ENCODE data around the gene CBARP.

The CBARP gene

GRCh38 chr19:1238369-1239303 lies 831 bp upstream of the CBARP start:
- no peak for DNase-seq

GRCh38 chr19:1237027-1237659 lies 662 bp downstream of the CBARP start:
- no peak for DNase-seq

DNA sequence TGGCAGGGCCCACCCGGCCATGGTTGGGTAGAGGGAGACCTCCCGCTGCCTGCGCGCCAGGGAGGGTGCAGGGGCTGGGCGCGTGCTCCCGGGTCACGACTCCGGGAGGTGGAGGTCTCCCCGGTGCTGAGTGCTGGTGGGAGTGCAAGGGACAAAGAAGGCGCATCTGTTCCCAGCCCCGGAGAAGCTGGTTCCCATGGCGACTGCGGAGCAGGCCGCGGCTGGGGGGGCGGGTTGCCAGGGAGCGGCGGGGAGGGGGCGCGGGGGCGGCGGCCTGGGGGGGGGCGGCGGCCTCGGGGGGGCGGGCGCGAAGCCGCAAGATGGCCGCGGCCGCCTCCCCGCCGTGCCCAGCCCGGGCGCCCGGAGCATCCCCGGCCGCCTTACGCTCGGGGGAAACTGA lies 1.2 kb downstream of the CBARP start:
- no peak for DNase-seq

DNA sequence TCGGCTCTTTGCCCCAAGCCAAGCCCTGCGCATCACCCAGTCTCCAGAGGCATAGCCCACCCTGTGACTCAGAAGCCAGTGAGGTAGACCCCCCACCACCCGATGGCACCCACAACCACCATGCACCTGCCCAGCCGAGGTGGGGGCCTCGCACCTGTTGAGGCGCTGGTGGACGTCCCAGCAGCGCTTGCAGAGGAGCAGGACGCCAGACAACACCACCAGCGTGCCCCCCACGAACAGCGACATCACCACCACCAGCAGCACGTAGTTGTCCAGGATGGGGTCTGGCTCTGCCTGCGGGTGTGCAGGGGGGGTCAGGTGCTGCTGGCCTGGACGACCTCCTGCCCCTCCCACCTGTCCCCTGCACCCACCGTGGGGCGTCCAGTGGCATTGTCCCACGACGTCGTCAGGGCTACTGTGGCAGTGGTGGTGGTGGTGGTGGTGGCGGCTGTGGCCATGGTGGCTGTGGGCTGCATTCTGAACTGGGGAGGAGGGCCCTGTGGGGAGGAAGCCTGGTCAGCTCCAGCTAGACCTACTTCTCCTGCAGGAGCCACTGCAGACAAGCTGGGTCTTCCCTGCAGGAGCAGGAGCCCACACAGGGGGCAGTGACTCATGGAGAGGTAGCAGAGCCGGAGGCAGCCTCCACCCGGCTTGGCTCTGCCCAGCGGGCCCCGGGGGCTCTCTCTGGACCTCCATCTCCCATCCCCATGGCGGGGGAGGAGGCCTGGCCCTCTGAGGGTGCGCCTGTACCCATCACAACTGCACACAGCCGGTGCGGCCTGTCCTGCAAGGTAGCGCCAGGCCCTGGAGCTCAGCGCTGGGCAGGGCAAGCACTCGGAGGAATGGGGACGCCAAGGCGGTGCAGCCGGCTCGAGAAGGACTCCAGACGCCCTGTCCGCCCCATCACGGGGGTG lies 1.9 kb downstream of the CBARP start:
- no peak for DNase-seq

- no peak for DNase-seq
These were observed 2.8 kb downstream of the CBARP start for GRCh38 chr19:1234955-1235380.

DNA sequence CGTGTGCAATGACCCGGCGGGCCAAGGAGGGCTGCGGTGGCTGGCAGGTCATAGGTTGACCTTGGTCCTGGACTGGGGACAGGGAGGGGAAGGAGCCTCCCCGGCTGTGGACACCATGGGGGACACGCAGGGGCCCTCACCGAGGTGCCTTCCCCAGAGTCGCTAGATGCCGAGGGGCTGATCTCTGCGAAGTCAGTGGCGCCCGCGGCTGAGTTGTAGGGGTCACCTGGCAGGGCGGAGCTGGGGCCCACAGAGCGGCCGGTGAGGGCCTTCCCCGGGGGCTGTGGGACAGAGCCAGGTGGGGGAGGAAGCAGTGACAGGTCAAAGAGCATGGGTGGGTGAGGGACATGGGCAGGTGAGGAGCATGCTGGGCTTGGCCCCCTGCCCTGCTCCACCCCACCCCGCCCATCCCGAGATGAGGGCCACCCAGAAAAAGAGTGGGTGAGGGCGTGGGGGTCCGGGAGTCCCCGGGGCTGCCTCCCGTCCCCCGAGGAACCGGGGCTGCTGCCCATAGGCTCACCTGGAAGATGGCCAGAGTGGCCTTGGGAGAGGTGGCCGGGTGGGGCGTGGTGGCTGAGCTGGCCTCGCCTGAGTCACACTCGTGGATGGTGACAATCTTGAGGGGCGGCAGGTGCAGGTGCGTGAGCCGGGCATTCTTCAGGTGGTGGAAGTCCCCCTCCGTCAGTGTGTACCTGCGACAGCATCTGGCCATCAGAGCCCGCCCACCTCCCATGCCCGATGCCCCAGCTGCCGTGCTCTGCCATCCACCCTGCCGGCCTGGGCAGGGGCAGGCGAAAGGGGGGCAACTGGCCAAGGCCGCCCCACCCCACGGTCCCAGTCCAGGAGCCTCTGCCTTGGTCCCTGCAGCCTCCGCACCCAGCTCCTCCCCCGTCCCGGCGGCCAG lies 3.5 kb downstream of the CBARP start:
- no peak for DNase-seq

DNA sequence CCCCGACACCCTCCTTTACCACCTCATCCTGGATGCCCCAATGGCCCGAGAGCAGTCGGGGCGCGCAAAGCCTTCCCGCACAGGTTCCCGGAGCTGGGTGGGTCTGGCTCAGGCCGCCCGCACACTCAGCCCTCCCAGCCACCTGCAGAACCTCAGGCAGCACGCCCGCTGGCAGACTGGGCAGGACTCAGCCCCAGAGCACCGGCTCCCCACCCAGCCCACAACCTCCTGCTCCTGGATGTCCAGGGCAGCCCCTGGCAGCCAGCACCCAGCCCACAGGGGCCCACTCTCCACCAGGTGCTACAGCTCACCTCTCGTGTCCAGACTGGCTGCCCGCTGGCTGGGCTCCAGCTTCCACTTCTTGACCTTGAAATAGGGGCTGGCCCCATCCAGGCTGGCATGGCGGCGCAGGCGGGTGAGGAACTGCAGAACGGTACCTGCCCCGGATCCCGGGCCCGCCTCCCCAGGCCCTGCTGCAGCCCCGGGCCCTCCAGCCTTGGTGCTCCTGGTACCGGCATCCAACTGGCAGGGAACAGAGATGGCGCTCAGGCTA lies 4.6 kb downstream of the CBARP start:
- no peak for DNase-seq

DNA sequence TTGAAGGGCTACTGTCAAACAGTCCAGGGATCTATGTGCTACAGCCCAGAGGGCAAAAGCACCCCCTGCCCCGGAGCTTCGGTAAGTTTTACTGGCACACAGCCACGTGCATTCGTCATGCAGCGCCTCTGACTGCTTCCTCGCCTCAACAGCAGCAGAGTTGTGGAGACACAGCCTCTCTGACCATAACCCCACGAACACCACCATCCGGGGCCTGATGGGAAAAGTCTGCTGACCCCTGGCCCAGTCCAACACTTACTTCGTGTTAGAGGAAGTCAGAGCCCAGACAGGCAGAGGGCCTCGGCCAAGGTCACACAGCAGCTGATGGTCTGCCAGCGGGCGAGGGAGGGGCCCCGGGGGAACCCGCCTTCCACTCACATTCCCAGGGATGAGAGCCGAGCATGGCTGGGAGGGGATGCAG lies 5.1 kb downstream of the CBARP start:
- no peak for DNase-seq

DNA sequence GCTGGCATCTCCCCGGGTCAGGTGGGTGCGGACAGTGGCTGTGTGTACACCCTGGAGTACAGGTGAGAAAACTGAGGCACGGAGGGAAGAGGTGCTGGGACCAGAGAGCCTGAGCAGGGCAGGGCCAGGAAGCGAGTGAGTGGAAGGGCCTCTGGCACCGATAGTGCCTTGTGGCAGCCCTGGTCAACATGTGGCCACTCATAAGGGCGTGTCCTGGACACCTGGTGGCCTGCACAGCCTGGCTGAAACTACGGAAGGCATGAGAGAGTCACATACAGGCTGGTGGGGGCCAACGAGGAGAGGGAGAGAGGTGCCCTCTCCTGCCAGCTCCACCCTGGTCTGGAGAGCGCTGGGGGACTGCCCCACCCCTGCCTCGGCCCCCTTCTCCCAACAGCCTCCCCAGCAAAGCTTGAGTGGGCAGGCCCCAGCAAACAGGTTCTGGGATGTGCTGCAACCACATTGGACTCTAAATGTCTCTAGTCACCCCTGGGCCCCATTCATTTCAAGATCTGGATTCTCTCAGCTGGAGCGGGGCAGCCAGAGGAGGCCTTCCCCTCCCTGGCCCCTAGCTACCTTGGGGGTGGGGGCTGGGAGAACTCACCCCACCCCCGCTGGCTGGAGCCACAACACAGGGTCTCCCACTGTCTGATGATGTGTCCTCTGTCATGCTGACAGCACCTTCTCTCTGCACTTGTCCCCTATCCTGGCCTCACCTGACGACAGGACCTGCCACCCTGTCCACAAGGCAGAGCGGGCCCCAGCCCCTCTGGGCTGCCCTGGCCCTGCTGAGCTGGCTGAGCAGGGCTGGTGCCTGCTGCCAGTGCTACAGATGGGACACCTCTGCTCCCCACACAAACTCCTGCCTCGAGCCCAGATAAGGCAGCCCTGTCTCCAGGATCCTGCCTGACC lies 5.8 kb downstream of the CBARP start:
- DNase-seq = no peak

GRCh38 chr19:1230783-1231489 lies 6.9 kb downstream of the CBARP start:
- no peak for DNase-seq

GRCh38 chr19:1229924-1230782 lies 7.7 kb downstream of the CBARP start:
- no peak for DNase-seq

- no peak for DNase-seq
These were observed 8.5 kb downstream of the CBARP start for GRCh38 chr19:1229056-1229923.

DNA sequence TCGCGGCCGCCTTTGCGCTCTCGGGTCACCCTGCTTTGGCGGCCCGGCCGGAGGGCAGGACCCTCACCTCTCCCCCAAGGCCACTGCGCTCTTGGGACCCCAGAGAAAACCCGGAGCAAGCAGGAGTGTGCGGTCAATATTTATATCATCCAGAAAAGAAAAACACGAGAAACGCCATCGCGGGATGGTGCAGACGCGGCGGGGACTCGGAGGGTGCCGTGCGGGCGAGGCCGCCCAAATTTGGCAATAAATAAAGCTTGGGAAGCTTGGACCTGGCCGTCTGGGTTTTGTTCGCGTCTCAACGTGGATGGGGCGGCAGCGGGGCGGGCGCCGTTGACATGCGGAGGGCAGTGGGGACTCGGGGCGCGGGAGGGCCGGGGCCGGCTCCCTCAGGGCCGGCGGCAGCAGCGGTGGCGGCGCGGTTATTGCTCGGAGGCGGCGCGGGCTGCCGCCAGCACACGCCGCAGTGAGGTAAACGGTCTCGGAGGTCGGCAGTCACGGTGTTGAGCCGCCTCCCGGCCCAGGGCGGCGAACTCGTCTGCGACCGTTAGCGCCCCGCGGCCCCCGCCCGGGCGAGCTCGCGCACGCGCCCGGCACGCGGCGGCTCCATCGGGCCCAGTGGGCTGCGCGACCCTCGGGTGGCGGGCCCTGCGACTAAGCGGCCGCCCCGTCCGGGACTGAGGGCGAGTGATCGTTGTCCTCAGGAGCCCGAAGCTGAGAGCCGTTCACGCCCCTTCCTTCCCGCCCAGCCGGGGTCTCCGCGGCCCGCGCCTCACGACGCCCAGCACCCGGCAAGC lies 9.4 kb downstream of the CBARP start:
- no peak for DNase-seq

GRCh38 chr19:1227304-1228054 lies 10.3 kb downstream of the CBARP start:
- DNase-seq = no peak

- DNase-seq = no peak
These were observed 11.1 kb downstream of the CBARP start for GRCh38 chr19:1226522-1227303.

GRCh38 chr19:1226227-1226518 lies 11.6 kb downstream of the CBARP start:
- DNase-seq = no peak
